Measurements from ENCODE around the gene HOXD4. TPM values are rescaled to one million over a fixed set of nuclear protein-coding genes. Genes with fewer than 3 reads are reported as not detected.

The HOXD4 gene
- total RNA-seq, 4 donors from 2014 or later: 2.2 to 25.5 (median 15.3) TPM

- in situ Hi-C loops (cut with MboI; ENCODE audit: low pct_ligation_motif_present in 1 of 4, low pct_unique_long_range_greater_than_20kb in 1 of 4, low sequenced_read_pairs in 3 of 4): loop anchor here in 3 of 4 donors (25.0 kb wide), 2 partner anchors 696 to 1021 kb away; no protein-coding TSS in a partner anchor
These were observed 35.2 kb upstream of the HOXD4 start, which contains the start of gene HOXD10 for GRCh38 chr2:176115883-176116813. TSS of gene HOXD10 (plus strand) at chr2:176116778. CDS start at chr2:176116834, 56 bp downstream.

GRCh38 chr2:176117162-176117822, 34.1 kb upstream of the HOXD4 start:
- intact Hi-C loops (cut with DNase I; ENCODE audit: low total_unique reads): no loop called here
- H3K36me3 ChIP-seq: no peaks in the 10 kb centered on the region
- no peak for DNase-seq
- peak overlapping the region in 1 of 4 donors; percentile 8 for H3K4me3 ChIP-seq
- 44 to 60% methylated on average over 1 to 40 of the region's 40 CpGs for WGBS, 2 donors (ENCODE audit: low coverage in 1 of 2)
- in situ Hi-C loops (cut with MboI; ENCODE audit: low pct_ligation_motif_present in 1 of 4, low pct_unique_long_range_greater_than_20kb in 1 of 4, low sequenced_read_pairs in 3 of 4): loop anchor here in 3 of 4 donors (25.0 kb wide), 2 partner anchors 695 to 1020 kb away; no protein-coding TSS in a partner anchor
- peak overlapping the region in 3 of 4 donors; percentile 42 to 70 (median 59) for H3K27ac ChIP-seq
- peaks cover 100% of the 10 kb centered on the region for H3K27me3 ChIP-seq
- peaks cover 0 to 14% (median 9%) of the 10 kb centered on the region in 4 donors for H3K4me1 ChIP-seq
- no peaks in the 10 kb centered on the region for H3K9me3 ChIP-seq
- TF ChIP-seq POLR2AphosphoS5 (IDR thresholded peaks at IDR 0.05) (no peak), POLR2A (IDR thresholded peaks at IDR 0.05) (no peak), EP300 (IDR thresholded peaks at IDR 0.05; ENCODE audit: low read depth) (no peak), CTCF (IDR thresholded peaks at IDR 0.05) (no peak)

More at GRCh38 chr2:176115883-176116813, 35.2 kb upstream of the HOXD4 start, which contains the start of gene HOXD10:
- Histone ChIP-seq H3K27me3 (peaks cover 100% of the 10 kb centered on the region), H3K9me3 (no peaks in the 10 kb centered on the region), H3K27ac (peak within 1 kb of the TSS; percentile 24 to 77 (median 68)), H3K4me1 (peaks cover 0 to 10% (median 3%) of the 10 kb centered on the region in 4 donors), H3K36me3 (no peaks in the 10 kb centered on the region), H3K4me3 (peak within 1 kb of the TSS in 3 of 4 donors; percentile 15 to 24 (median 22))
- WGBS, 2 donors (ENCODE audit: low coverage in 1 of 2): 16% methylated on average over 43 of the region's 66 CpGs; no CpG with 5 or more reads in 1 of the 2 donors
- intact Hi-C loops (cut with DNase I; ENCODE audit: low total_unique reads): no loop called here
- peak; percentile 75 for DNase-seq
- TF ChIP-seq POLR2AphosphoS5 (IDR thresholded peaks at IDR 0.05): peak; percentile 40 to 80 (median 63)
- peak; percentile 69 for TF ChIP-seq POLR2A (IDR thresholded peaks at IDR 0.05)
- TF ChIP-seq CTCF (IDR thresholded peaks at IDR 0.05): peak; percentile 14 to 43 (median 28)
- TF ChIP-seq EP300 (IDR thresholded peaks at IDR 0.05; ENCODE audit: low read depth): no peak

- Histone ChIP-seq H3K36me3 (no peaks in the 10 kb centered on the region), H3K27me3 (peaks cover 100% of the 10 kb centered on the region), H3K4me3 (peak overlapping the region in 1 of 4 donors; percentile 8), H3K9me3 (no peaks in the 10 kb centered on the region), H3K4me1 (peaks cover 0 to 18% (median 11%) of the 10 kb centered on the region in 4 donors), H3K27ac (peak overlapping the region in 3 of 4 donors; percentile 42 to 70 (median 59))
- TF ChIP-seq POLR2AphosphoS5 (IDR thresholded peaks at IDR 0.05) (no peak), EP300 (IDR thresholded peaks at IDR 0.05; ENCODE audit: low read depth) (no peak), POLR2A (IDR thresholded peaks at IDR 0.05) (no peak), CTCF (IDR thresholded peaks at IDR 0.05) (no peak)
- intact Hi-C loops (cut with DNase I; ENCODE audit: low total_unique reads) (no loop called here), in situ Hi-C loops (cut with MboI; ENCODE audit: low pct_ligation_motif_present in 1 of 4, low pct_unique_long_range_greater_than_20kb in 1 of 4, low sequenced_read_pairs in 3 of 4) (loop anchor here in 3 of 4 donors (25.0 kb wide), 2 partner anchors 694 to 1019 kb away; no protein-coding TSS in a partner anchor)
- no peak for DNase-seq
- WGBS, 2 donors (ENCODE audit: low coverage in 1 of 2): 31 to 64% methylated on average over 5 to 11 of the region's 11 CpGs
These were observed 33.5 kb upstream of the HOXD4 start for GRCh38 chr2:176117823-176118371.

All from transverse colon (tissue), 4 donors.